Stimulated activated CD8-positive, alpha-beta memory T cell treated with anti-CD3 and anti-CD28 coated beads, Interleukin-12 subunit alpha, Interleukin-12 subunit beta, amount 100 ng/mL, for 24 hours (primary cell): ENCODE results near the gene TRAPPC3L.
"Not testable (repeated sequence)": the region's sequence is repeated elsewhere in the genome, so short reads cannot be mapped to it uniquely, and the experiment has no call there.

Experiments used
- DNase-seq: peaks from one replicate; pipeline ENCODE4 v3.0.0-alpha.2; 2020; ENCODE audit errors: extremely low read depth

The TRAPPC3L gene

GRCh38 chr6:116513224-116513875, 32.1 kb downstream of the TRAPPC3L start:
- DNase-seq, result no peak

GRCh38 chr6:116512734-116513133, 32.8 kb downstream of the TRAPPC3L start:
- DNase-seq, result no peak

- no peak for DNase-seq
Measured at GRCh38 chr6:116512111-116512559, 33.3 kb downstream of the TRAPPC3L start.

GRCh38 chr6:116511424-116512110, 33.9 kb downstream of the TRAPPC3L start, which contains the start of gene CALHM5:
Gene CALHM5, plus strand, starts transcription at chr6:116511639. Its CDS starts 58 bp downstream, at chr6:116511697.
- no peak for DNase-seq

- no peak for DNase-seq
Measured at GRCh38 chr6:116508527-116508926, 37.0 kb downstream of the TRAPPC3L start.

- no peak for DNase-seq
Measured at GRCh38 chr6:116507324-116507723, 38.2 kb downstream of the TRAPPC3L start.

- no peak for DNase-seq
Measured at GRCh38 chr6:116500969-116501433, 44.5 kb downstream of the TRAPPC3L start.

GRCh38 chr6:116497113-116497676, 48.3 kb downstream of the TRAPPC3L start:
- DNase-seq, result no peak

GRCh38 chr6:116495161-116495560, 50.3 kb downstream of the TRAPPC3L start:
- not testable (repeated sequence) for DNase-seq

- DNase-seq, result no peak
Measured at GRCh38 chr6:116492331-116493067, 53.0 kb downstream of the TRAPPC3L start.

- DNase-seq, result no peak
Measured at GRCh38 chr6:116491610-116492330, 53.7 kb downstream of the TRAPPC3L start.

GRCh38 chr6:116485559-116486184, 59.8 kb downstream of the TRAPPC3L start:
- no peak for DNase-seq

GRCh38 chr6:116483616-116484015, 61.9 kb downstream of the TRAPPC3L start:
- no peak for DNase-seq

- DNase-seq, result no peak
Measured at GRCh38 chr6:116482780-116483179, 62.7 kb downstream of the TRAPPC3L start.

GRCh38 chr6:116476002-116476678, 69.3 kb downstream of the TRAPPC3L start:
- DNase-seq, result no peak

GRCh38 chr6:116475141-116475540, 70.3 kb downstream of the TRAPPC3L start:
- no peak for DNase-seq

GRCh38 chr6:116472706-116473105, 72.8 kb downstream of the TRAPPC3L start:
- no peak for DNase-seq

GRCh38 chr6:116471531-116471930, 74.0 kb downstream of the TRAPPC3L start:
- no peak for DNase-seq

- DNase-seq, result no peak
Measured at GRCh38 chr6:116468293-116468692, 77.2 kb downstream of the TRAPPC3L start.

GRCh38 chr6:116467514-116467913, 78.0 kb downstream of the TRAPPC3L start:
- no peak for DNase-seq
